ENCODE results near the gene FOSL2.
A peak's percentile ranks its signal among the peaks of the same experiment; 100 is the strongest.

Gene FOSL2

GRCh38 chr2:28357948-28358667 is 34.5 kb upstream of the FOSL2 start:
- Histone ChIP-seq H3K4me1 (ENCODE audit: control insufficient read depth, insufficient read depth, low read length, poor library complexity, severe bottlenecking) (peaks cover 42% of the 10 kb centered on the region), H3K27ac (ENCODE audit: low read depth, low read length, severe bottlenecking) (no peak overlapping the region), H3K4me3 (ENCODE audit: extremely low read depth, insufficient read depth, low read length, poor library complexity, severe bottlenecking) (no peak overlapping the region), H3K36me3 (ENCODE audit: control insufficient read depth, insufficient read depth, low read length) (no peaks in the 10 kb centered on the region), H3K9me3 (ENCODE audit: control insufficient read depth, low read length) (no peaks in the 10 kb centered on the region)
- WGBS, 2 experiments (ENCODE audit: insufficient coverage in 2 of 2) = 81 to 93% methylated on average over 9 to 12 of the region's 19 CpGs

DNA sequence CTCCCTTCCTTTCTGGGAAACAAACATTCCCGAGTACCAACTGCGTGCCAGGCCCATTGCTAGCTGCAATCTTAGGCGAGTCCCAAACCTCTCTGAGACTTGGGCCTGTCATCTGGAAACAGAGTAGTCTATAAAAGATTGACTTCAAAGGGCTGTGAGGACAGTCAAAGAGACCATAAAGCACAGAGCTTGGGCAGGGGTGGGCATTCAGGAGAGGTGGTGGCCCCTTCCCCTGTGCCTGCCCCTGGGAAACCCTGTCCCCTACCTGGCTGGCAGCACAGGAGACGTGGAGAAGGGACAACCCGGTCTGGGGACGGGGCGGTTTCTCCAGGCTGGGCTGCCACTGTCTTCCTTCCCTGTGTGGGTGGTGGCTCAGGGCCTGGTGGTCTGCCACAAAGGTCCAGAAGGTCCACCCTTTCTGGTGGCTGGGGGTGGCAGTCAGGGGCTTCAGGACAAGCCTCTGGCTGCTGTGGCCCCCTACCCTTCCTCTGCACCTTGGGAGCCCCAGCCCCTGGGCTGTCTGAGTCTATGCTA is 33.9 kb upstream of the FOSL2 start:
- Histone ChIP-seq H3K4me1 (ENCODE audit: control insufficient read depth, insufficient read depth, low read length, poor library complexity, severe bottlenecking) (peaks cover 48% of the 10 kb centered on the region), H3K9me3 (ENCODE audit: control insufficient read depth, low read length) (no peaks in the 10 kb centered on the region), H3K27ac (ENCODE audit: low read depth, low read length, severe bottlenecking) (no peak overlapping the region), H3K4me3 (ENCODE audit: extremely low read depth, insufficient read depth, low read length, poor library complexity, severe bottlenecking) (no peak overlapping the region), H3K36me3 (ENCODE audit: control insufficient read depth, insufficient read depth, low read length) (no peaks in the 10 kb centered on the region)
- 94 to 98% methylated on average over 4 to 6 of the region's 7 CpGs for WGBS, 2 experiments (ENCODE audit: insufficient coverage in 2 of 2)

GRCh38 chr2:28359222-28360057 is 33.2 kb upstream of the FOSL2 start:
- Histone ChIP-seq H3K27ac (ENCODE audit: low read depth, low read length, severe bottlenecking) (no peak overlapping the region), H3K4me1 (ENCODE audit: control insufficient read depth, insufficient read depth, low read length, poor library complexity, severe bottlenecking) (peaks cover 51% of the 10 kb centered on the region), H3K36me3 (ENCODE audit: control insufficient read depth, insufficient read depth, low read length) (no peaks in the 10 kb centered on the region), H3K9me3 (ENCODE audit: control insufficient read depth, low read length) (no peaks in the 10 kb centered on the region), H3K4me3 (ENCODE audit: extremely low read depth, insufficient read depth, low read length, poor library complexity, severe bottlenecking) (no peak overlapping the region)
- WGBS, 2 experiments (ENCODE audit: insufficient coverage in 2 of 2) = 90 to 93% methylated on average over 19 to 24 of the region's 28 CpGs

GRCh38 chr2:28360058-28360717 is 32.5 kb upstream of the FOSL2 start:
- no peaks in the 10 kb centered on the region for H3K36me3 ChIP-seq (ENCODE audit: control insufficient read depth, insufficient read depth, low read length)
- H3K4me3 ChIP-seq (ENCODE audit: extremely low read depth, insufficient read depth, low read length, poor library complexity, severe bottlenecking) = no peak overlapping the region
- no peak overlapping the region for H3K27ac ChIP-seq (ENCODE audit: low read depth, low read length, severe bottlenecking)
- H3K4me1 ChIP-seq (ENCODE audit: control insufficient read depth, insufficient read depth, low read length, poor library complexity, severe bottlenecking) = peaks cover 50% of the 10 kb centered on the region
- WGBS, 2 experiments (ENCODE audit: insufficient coverage in 2 of 2) = 96 to 99% methylated on average over 11 to 14 of the region's 16 CpGs
- no peaks in the 10 kb centered on the region for H3K9me3 ChIP-seq (ENCODE audit: control insufficient read depth, low read length)

GRCh38 chr2:28360718-28361293 is 31.9 kb upstream of the FOSL2 start:
- Histone ChIP-seq H3K4me1 (ENCODE audit: control insufficient read depth, insufficient read depth, low read length, poor library complexity, severe bottlenecking) (peaks cover 50% of the 10 kb centered on the region), H3K4me3 (ENCODE audit: extremely low read depth, insufficient read depth, low read length, poor library complexity, severe bottlenecking) (no peak overlapping the region), H3K9me3 (ENCODE audit: control insufficient read depth, low read length) (no peaks in the 10 kb centered on the region), H3K36me3 (ENCODE audit: control insufficient read depth, insufficient read depth, low read length) (no peaks in the 10 kb centered on the region), H3K27ac (ENCODE audit: low read depth, low read length, severe bottlenecking) (peak overlapping the region; percentile 13)
- whole genome bisulfite sequencing, 2 experiments (ENCODE audit: insufficient coverage in 2 of 2) = 74 to 85% methylated on average over 8 to 12 of the region's 12 CpGs

- Histone ChIP-seq H3K36me3 (ENCODE audit: control insufficient read depth, insufficient read depth, low read length) (no peaks in the 10 kb centered on the region), H3K4me1 (ENCODE audit: control insufficient read depth, insufficient read depth, low read length, poor library complexity, severe bottlenecking) (peaks cover 53% of the 10 kb centered on the region), H3K27ac (ENCODE audit: low read depth, low read length, severe bottlenecking) (no peak overlapping the region), H3K9me3 (ENCODE audit: control insufficient read depth, low read length) (no peaks in the 10 kb centered on the region), H3K4me3 (ENCODE audit: extremely low read depth, insufficient read depth, low read length, poor library complexity, severe bottlenecking) (no peak overlapping the region)
- WGBS, 2 experiments (ENCODE audit: insufficient coverage in 2 of 2) = 77 to 89% methylated on average over 6 to 8 of the region's 12 CpGs
Measured at GRCh38 chr2:28361991-28362710, 30.5 kb upstream of the FOSL2 start.

GRCh38 chr2:28362991-28363521 is 29.6 kb upstream of the FOSL2 start:
- 60% methylated on average over 10 to 14 of the region's 15 CpGs for WGBS, 2 experiments (ENCODE audit: insufficient coverage in 2 of 2)
- H3K9me3 ChIP-seq (ENCODE audit: control insufficient read depth, low read length) = no peaks in the 10 kb centered on the region
- H3K27ac ChIP-seq (ENCODE audit: low read depth, low read length, severe bottlenecking) = no peak overlapping the region
- no peaks in the 10 kb centered on the region for H3K36me3 ChIP-seq (ENCODE audit: control insufficient read depth, insufficient read depth, low read length)
- no peak overlapping the region for H3K4me3 ChIP-seq (ENCODE audit: extremely low read depth, insufficient read depth, low read length, poor library complexity, severe bottlenecking)
- H3K4me1 ChIP-seq (ENCODE audit: control insufficient read depth, insufficient read depth, low read length, poor library complexity, severe bottlenecking) = peaks cover 61% of the 10 kb centered on the region

GRCh38 chr2:28363686-28364280 is 28.9 kb upstream of the FOSL2 start:
- Histone ChIP-seq H3K4me3 (ENCODE audit: extremely low read depth, insufficient read depth, low read length, poor library complexity, severe bottlenecking) (no peak overlapping the region), H3K4me1 (ENCODE audit: control insufficient read depth, insufficient read depth, low read length, poor library complexity, severe bottlenecking) (peaks cover 66% of the 10 kb centered on the region), H3K9me3 (ENCODE audit: control insufficient read depth, low read length) (no peaks in the 10 kb centered on the region), H3K36me3 (ENCODE audit: control insufficient read depth, insufficient read depth, low read length) (no peaks in the 10 kb centered on the region), H3K27ac (ENCODE audit: low read depth, low read length, severe bottlenecking) (no peak overlapping the region)
- WGBS, 2 experiments (ENCODE audit: insufficient coverage in 2 of 2) = 88 to 89% methylated on average over 7 to 9 of the region's 11 CpGs

GRCh38 chr2:28364610-28365009 is 28.0 kb upstream of the FOSL2 start:
- Histone ChIP-seq H3K4me3 (ENCODE audit: extremely low read depth, insufficient read depth, low read length, poor library complexity, severe bottlenecking) (no peak overlapping the region), H3K27ac (ENCODE audit: low read depth, low read length, severe bottlenecking) (no peak overlapping the region), H3K4me1 (ENCODE audit: control insufficient read depth, insufficient read depth, low read length, poor library complexity, severe bottlenecking) (peaks cover 67% of the 10 kb centered on the region), H3K36me3 (ENCODE audit: control insufficient read depth, insufficient read depth, low read length) (no peaks in the 10 kb centered on the region), H3K9me3 (ENCODE audit: control insufficient read depth, low read length) (no peaks in the 10 kb centered on the region)
- 96% methylated on average over 3 of the region's 3 CpGs; no CpG with 5 or more reads in 1 of the 2 experiments for WGBS, 2 experiments (ENCODE audit: insufficient coverage in 2 of 2)
